ENCODE measurements around the gene PRND. TPM values are rescaled to one million over a fixed set of nuclear protein-coding genes. Genes with fewer than 3 reads are reported as not detected.

PRND gene
- total and polyA plus RNA-seq, 10 of the 15 experiments (the other 5 are each of a cell fraction or from before 2014, with no cell fraction given): not detected

- TF ChIP-seq ZNF592 (IDR thresholded peaks at IDR 0.05) (no peak), CBX5 (IDR thresholded peaks at IDR 0.05; ENCODE audit: low read depth) (peak; percentile 91), MTA2 (IDR thresholded peaks at IDR 0.05; ENCODE audit: low read depth) (no peak; the same call in 1 of the 2 replicates), POU2F2 (IDR thresholded peaks at IDR 0.05; ENCODE audit: borderline replicate concordance, low read depth, low read length) (peak; percentile 89; the same call in 2 of the 3 replicates), WRNIP1 (IDR thresholded peaks at IDR 0.05; ENCODE audit: borderline replicate concordance, low read depth, low read length) (no peak), BCLAF1 (IDR thresholded peaks at IDR 0.05) (no peak), ZNF274 (IDR thresholded peaks at IDR 0.05; ENCODE audit: insufficient read depth, insufficient read length) (no peak), STAT3 (IDR thresholded peaks at IDR 0.05; ENCODE audit: low read depth, low read length) (no peak), YBX1 (IDR thresholded peaks at IDR 0.05) (no peak), SREBF1 (IDR thresholded peaks at IDR 0.05; ENCODE audit: low read length) (no peak), IKZF1 (conservative IDR thresholded peaks at IDR 0.05) (peak; percentile 65; the same call in 1 of the 2 replicates), SPI1 (IDR thresholded peaks at IDR 0.05; ENCODE audit: borderline replicate concordance, insufficient read depth, low read depth, low read length) (peak; percentile 93), NR2C1 (IDR thresholded peaks at IDR 0.05) (no peak), IKZF2 (IDR thresholded peaks at IDR 0.05) (peak; percentile 51 to 61; a peak in 3 of 4 replicates), SRF (IDR thresholded peaks at IDR 0.05; ENCODE audit: low read depth in 2 of 2, low read length in 2 of 2) (0 out of 4 replicates have a peak, but pooled peaks of 1 of the 2 experiments have one; percentile 56), HDGF (IDR thresholded peaks at IDR 0.05) (0 out of 2 replicates have a peak, but pooled peaks have one; percentile 14), NFYA (IDR thresholded peaks at IDR 0.05; ENCODE audit: borderline replicate concordance, low read depth, low read length) (no peak), E2F8 (IDR thresholded peaks at IDR 0.05; ENCODE audit: low read depth, partially characterized antibody) (peak; percentile 14), SMC3 (IDR thresholded peaks at IDR 0.05; ENCODE audit: borderline replicate concordance, low read length) (peak; percentile 100)
These were observed 1.4 kb upstream of the PRND start (continued) for GRCh38 chr20:4720041-4720976.
